Measurements from ENCODE around the gene PIP4K2A. TPM values are rescaled to one million over a fixed set of nuclear protein-coding genes. Genes with fewer than 3 reads are reported as not detected.
"Not testable (repeated sequence)": the region's sequence is repeated elsewhere in the genome, so short reads cannot be mapped to it uniquely, and the experiment has no call there.

The PIP4K2A gene
- polyA plus RNA-seq, 3 donors: 20.3 to 27.1 (median 24.5) TPM

GRCh38 chr10:22698941-22699440, 15.4 kb downstream of the PIP4K2A start:
- no peak for DNase-seq

GRCh38 chr10:22697800-22698199, 16.6 kb downstream of the PIP4K2A start:
- no peak for DNase-seq

GRCh38 chr10:22697101-22697500, 17.3 kb downstream of the PIP4K2A start:
- no peak for DNase-seq

GRCh38 chr10:22693860-22694259, 20.5 kb downstream of the PIP4K2A start:
- no peak for DNase-seq

GRCh38 chr10:22693371-22693784, 21.0 kb downstream of the PIP4K2A start:
- DNase-seq: no peak

- not testable (repeated sequence) for DNase-seq
These were observed 22.3 kb downstream of the PIP4K2A start for GRCh38 chr10:22692119-22692518.

- DNase-seq: no peak
These were observed 23.6 kb downstream of the PIP4K2A start for GRCh38 chr10:22690614-22691431.

- DNase-seq: no peak
These were observed 24.2 kb downstream of the PIP4K2A start for GRCh38 chr10:22690158-22690557.

- no peak for DNase-seq
These were observed 28.0 kb downstream of the PIP4K2A start for GRCh38 chr10:22686347-22686746.

- DNase-seq: no peak
These were observed 28.5 kb downstream of the PIP4K2A start for GRCh38 chr10:22685926-22686325.

GRCh38 chr10:22684699-22685098, 29.7 kb downstream of the PIP4K2A start:
- no peak for DNase-seq

GRCh38 chr10:22683140-22683389, 31.3 kb downstream of the PIP4K2A start:
- no peak for DNase-seq

- no peak for DNase-seq
These were observed 31.9 kb downstream of the PIP4K2A start for GRCh38 chr10:22682237-22683139.

GRCh38 chr10:22681783-22682183, 32.6 kb downstream of the PIP4K2A start:
- DNase-seq: no peak

GRCh38 chr10:22681301-22681700, 33.1 kb downstream of the PIP4K2A start:
- DNase-seq: no peak

GRCh38 chr10:22679608-22680007, 34.8 kb downstream of the PIP4K2A start:
- DNase-seq: no peak

GRCh38 chr10:22677333-22677732, 37.0 kb downstream of the PIP4K2A start:
- no peak for DNase-seq

- no peak for DNase-seq
These were observed 37.9 kb downstream of the PIP4K2A start for GRCh38 chr10:22676435-22676834.

GRCh38 chr10:22674573-22674930, 39.8 kb downstream of the PIP4K2A start:
- no peak for DNase-seq

GRCh38 chr10:22673785-22674572, 40.4 kb downstream of the PIP4K2A start:
- DNase-seq: no peak

GRCh38 chr10:22673091-22673392, 41.3 kb downstream of the PIP4K2A start:
- DNase-seq: no peak

GRCh38 chr10:22672319-22673090, 41.9 kb downstream of the PIP4K2A start:
- DNase-seq: no peak

All from renal pelvis (tissue), 4 donors.